Epidermal melanocyte (primary cell): ENCODE data around the gene TUSC2.

Source experiments
- DNase-seq: peaks from one replicate; pipeline ENCODE4 v3.0.0; 2011; ENCODE audit warnings: low spot score; ENCODE audit not compliant: insufficient read length

TUSC2 gene

GRCh38 chr3:50354850-50355249 is 26.8 kb upstream of the TUSC2 start:
- no peak for DNase-seq

- DNase-seq: no peak
Measured at GRCh38 chr3:50354186-50354764, 26.3 kb upstream of the TUSC2 start.

GRCh38 chr3:50353245-50354004 is 25.4 kb upstream of the TUSC2 start:
- DNase-seq: no peak

- no peak for DNase-seq
Measured at GRCh38 chr3:50352781-50353180, 24.8 kb upstream of the TUSC2 start.

- no peak for DNase-seq
Measured at GRCh38 chr3:50351323-50351697, 23.3 kb upstream of the TUSC2 start.

GRCh38 chr3:50350527-50351322 is 22.7 kb upstream of the TUSC2 start, which contains the start of the genes CYB561D2 and NPRL2:
CYB561D2 (plus strand) TSS chr3:50350862; CDS start chr3:50351434, 572 bp downstream.
NPRL2 (minus strand) TSS chr3:50350775; CDS start chr3:50350652, 123 bp downstream.
- peak; percentile 99 for DNase-seq

GRCh38 chr3:50350213-50350526 is 22.1 kb upstream of the TUSC2 start:
- no peak for DNase-seq

- peak; percentile 72 for DNase-seq
Measured at GRCh38 chr3:50347187-50347813, 19.3 kb upstream of the TUSC2 start.

GRCh38 chr3:50345586-50346234 is 17.7 kb upstream of the TUSC2 start, which contains the start of gene ZMYND10:
ZMYND10 (minus strand) TSS chr3:50345732; CDS start chr3:50345579, 153 bp downstream.
- DNase-seq: peak; percentile 81

- no peak for DNase-seq
Measured at GRCh38 chr3:50345008-50345407, 17.0 kb upstream of the TUSC2 start.

- DNase-seq: no peak
Measured at GRCh38 chr3:50342813-50343633, 15.0 kb upstream of the TUSC2 start.

GRCh38 chr3:50341996-50342650 is 14.1 kb upstream of the TUSC2 start:
- no peak for DNase-seq

- no peak for DNase-seq
Measured at GRCh38 chr3:50341537-50341936, 13.5 kb upstream of the TUSC2 start.

GRCh38 chr3:50340448-50341329 is 12.7 kb upstream of the TUSC2 start, which contains the start of gene RASSF1:
RASSF1 (minus strand) TSS chr3:50340836; CDS start chr3:50340805, 31 bp downstream.
- no peak for DNase-seq

- no peak for DNase-seq
Measured at GRCh38 chr3:50340147-50340447, 12.1 kb upstream of the TUSC2 start.

- DNase-seq: no peak
Measured at GRCh38 chr3:50339485-50340146, 11.6 kb upstream of the TUSC2 start.

- no peak for DNase-seq
Measured at GRCh38 chr3:50338965-50339364, 10.9 kb upstream of the TUSC2 start.

GRCh38 chr3:50337175-50337861 is 9.3 kb upstream of the TUSC2 start:
- DNase-seq: peak; percentile 99
